ENCODE results near the gene NACAD. TPM values are rescaled to one million over a fixed set of nuclear protein-coding genes. Genes with fewer than 3 reads are reported as not detected.

NACAD gene
- total RNA-seq, 4 donors from 2014 or later: 0.04 to 1.9 (median 0.62) TPM; not detected in 1

DNA sequence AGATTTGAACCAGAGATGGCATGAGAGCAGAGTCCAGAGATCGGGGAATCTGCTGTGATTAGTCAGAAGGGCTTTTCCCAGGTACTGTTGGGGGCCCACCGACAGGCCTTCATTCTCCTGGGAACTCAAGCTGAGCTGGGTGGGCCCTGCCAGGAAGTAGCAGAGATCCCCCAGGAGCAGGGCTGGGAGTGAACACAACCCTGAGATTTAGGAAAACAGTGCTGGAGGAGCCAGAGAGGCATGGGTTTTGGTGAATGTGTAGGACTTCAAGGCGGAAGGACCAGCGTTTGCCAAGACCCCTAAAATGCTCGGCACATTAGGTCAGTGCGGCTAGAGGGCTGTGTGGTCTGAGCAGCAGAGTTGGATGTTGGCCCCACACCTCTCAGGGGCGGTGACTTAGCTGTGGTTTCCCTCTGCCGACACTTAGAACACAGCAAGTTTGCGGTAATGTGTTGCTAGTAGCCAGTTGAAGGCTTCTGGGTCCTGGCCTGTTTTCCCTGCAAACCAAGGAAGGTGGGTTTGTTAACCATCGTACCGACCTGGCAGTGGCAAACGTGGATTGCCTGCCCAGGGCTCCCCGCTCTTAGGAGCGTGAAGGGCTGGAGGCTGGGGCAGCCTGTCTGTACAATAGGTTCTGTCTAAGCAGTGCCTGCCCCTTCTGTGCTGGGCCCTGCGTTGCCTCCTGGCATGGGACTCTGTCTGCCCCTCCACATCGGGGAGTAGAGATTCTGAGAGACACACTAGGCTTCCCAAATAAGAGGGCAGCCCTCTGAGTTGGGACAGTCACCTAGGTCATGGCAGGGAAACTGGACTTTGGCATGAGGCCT lies 14.0 kb downstream of the NACAD start:
- H3K36me3 ChIP-seq: peaks cover 30 to 84% (median 32%) of the 10 kb centered on the region in 3 donors
- no peak for DNase-seq
- 79 to 88% methylated on average over 6 to 7 of the region's 16 CpGs for WGBS, 2 donors
- peaks cover 3 to 20% (median 5%) of the 10 kb centered on the region in 3 donors for H3K4me1 ChIP-seq
- H3K27ac ChIP-seq: no peak overlapping the region
- H3K9me3 ChIP-seq: no peaks in the 10 kb centered on the region
- H3K27me3 ChIP-seq: no peaks in the 10 kb centered on the region
- intact Hi-C loops (cut with DNase I): no loop called here
- no peak overlapping the region for H3K4me3 ChIP-seq
- TF ChIP-seq, protein P1, sequence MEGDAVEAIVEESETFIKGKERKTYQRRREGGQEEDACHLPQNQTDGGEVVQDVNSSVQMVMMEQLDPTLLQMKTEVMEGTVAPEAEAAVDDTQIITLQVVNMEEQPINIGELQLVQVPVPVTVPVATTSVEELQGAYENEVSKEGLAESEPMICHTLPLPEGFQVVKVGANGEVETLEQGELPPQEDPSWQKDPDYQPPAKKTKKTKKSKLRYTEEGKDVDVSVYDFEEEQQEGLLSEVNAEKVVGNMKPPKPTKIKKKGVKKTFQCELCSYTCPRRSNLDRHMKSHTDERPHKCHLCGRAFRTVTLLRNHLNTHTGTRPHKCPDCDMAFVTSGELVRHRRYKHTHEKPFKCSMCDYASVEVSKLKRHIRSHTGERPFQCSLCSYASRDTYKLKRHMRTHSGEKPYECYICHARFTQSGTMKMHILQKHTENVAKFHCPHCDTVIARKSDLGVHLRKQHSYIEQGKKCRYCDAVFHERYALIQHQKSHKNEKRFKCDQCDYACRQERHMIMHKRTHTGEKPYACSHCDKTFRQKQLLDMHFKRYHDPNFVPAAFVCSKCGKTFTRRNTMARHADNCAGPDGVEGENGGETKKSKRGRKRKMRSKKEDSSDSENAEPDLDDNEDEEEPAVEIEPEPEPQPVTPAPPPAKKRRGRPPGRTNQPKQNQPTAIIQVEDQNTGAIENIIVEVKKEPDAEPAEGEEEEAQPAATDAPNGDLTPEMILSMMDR (IDR thresholded peaks at IDR 0.05): no peak
- TF ChIP-seq POLR2A (IDR thresholded peaks at IDR 0.05): no peak

DNA sequence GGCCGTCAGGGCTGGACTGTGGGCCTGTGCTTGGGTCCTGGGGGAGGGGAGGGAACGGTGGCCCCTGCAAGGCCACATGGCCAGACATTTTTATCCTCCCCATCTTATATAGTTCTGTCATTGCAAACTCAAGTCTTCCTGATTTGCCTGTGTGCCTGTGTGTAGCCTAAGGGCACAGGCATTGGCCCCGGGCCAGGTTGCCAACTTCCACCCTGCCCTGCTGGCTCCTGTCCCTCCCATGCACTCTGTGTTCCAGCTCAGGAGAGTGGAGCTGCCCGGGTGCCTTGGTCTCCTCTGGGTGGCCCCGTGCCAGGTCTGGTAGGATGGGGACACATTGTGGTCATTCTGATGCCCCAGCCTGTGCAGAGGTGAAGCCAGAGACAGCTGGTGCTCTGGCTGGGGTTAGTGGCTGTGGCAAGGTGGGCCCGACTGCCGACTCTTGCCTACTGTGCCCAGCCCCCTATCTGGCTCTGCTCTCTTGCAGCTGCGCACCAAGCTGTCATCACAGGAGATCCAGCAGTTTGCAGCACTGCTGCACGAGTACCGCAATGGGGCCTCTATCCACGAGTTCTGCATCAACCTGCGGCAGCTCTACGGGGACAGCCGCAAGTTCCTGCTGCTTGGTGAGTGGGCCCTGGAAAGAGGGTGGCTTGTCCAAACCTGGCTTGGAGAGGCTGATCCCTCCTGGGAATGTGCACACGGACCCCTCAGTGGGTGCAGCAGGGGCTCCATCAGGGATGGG lies 14.8 kb downstream of the NACAD start:
- Histone ChIP-seq H3K9me3 (no peaks in the 10 kb centered on the region), H3K4me1 (peaks cover 3 to 20% (median 5%) of the 10 kb centered on the region in 3 donors), H3K36me3 (peaks cover 32 to 92% (median 37%) of the 10 kb centered on the region in 3 donors), H3K4me3 (no peak overlapping the region), H3K27me3 (no peaks in the 10 kb centered on the region), H3K27ac (no peak overlapping the region)
- TF ChIP-seq POLR2A (IDR thresholded peaks at IDR 0.05): no peak
- TF ChIP-seq, protein P1 (IDR thresholded peaks at IDR 0.05): no peak
- 73 to 77% methylated on average over 6 to 14 of the region's 15 CpGs for WGBS, 2 donors
- intact Hi-C loops (cut with DNase I): no loop called here
- no peak for DNase-seq

DNA sequence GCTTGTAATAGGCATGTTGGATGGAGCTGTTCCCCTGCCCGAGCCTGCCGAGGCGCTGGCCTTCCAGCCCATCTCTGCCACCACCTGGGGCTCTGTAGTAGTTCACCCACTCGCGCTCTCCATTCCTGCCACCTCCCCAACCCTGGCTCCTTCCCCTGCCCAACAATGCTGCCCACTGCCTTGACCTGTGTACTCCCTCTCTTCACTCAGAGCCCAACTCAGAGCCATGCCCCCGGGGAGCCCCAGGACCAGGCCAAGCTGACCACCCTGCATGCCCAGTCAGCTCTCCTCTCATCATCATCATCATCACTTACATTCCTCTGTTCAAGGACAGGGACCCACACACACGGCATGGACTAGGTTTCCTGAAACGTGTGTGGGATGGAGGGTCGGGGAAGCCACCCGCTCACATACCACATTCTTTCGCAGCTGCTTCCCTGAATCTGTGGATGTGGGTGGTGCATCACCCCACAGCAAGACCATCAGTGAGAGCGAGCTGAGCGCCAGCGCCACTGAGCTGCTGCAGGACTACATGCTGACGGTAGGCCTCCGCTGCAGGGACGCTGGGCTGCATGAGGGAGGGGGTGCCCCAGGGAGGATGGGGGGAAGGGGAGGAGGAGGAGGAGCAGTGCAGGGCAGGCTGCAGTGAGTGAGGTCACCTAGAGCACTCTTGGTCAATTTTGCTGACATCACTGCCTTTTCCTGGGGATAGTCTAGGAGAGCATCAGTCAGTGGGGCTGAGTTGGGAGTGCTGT lies 15.6 kb downstream of the NACAD start:
- DNase-seq: no peak
- Histone ChIP-seq H3K27ac (no peak overlapping the region), H3K36me3 (peaks cover 32 to 99% (median 40%) of the 10 kb centered on the region in 3 donors), H3K27me3 (no peaks in the 10 kb centered on the region), H3K9me3 (no peaks in the 10 kb centered on the region), H3K4me1 (peaks cover 3 to 27% (median 5%) of the 10 kb centered on the region in 3 donors), H3K4me3 (no peak overlapping the region)
- WGBS, 2 donors: 69 to 82% methylated on average over 7 to 9 of the region's 17 CpGs
- intact Hi-C loops (cut with DNase I): no loop called here
- TF ChIP-seq POLR2A (IDR thresholded peaks at IDR 0.05): no peak

DNA sequence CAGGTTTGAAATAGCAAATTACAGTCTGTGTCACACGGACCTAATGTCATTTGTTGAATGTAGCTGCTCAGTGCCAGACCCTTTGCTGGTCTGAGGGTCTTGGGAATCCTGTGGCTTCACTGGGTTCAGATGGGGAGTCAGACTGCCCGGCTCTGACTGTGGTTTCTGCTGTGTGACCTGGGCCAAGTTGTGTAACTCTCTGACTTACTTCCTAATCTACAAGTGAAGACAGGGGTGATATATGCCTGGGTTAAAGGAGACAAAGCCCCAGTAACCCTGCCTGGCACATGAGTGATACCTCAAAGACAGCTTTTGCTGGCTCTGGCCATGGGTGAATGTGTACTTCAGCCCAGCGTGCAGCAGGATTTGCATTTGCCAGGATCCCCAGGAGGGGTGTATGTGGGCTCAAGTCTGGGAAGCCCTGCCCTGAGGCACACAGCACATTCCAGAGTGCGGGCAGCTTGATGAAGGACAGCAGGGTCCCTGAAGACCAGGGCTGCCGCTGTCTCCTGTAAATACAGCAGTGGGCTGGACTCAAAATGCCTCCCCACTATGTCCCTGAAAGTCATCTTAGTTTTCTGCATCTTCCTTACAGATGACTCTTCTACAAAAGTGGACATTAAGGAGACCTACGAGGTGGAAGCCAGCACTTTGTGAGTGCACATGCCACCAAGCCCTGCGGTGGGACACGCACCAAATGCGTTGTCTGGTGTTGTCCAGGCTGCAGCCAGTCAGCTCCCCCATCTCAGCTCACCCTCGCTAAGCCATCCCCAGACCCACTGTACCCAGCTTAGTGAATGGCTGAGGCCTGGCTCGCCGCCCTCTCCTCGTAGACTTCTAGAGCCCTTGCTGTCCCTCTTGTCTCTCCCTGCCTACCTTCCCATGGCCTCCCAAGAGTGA lies 16.4 kb downstream of the NACAD start:
- DNase-seq: no peak
- Histone ChIP-seq H3K27me3 (no peaks in the 10 kb centered on the region), H3K4me1 (peaks cover 3 to 36% (median 5%) of the 10 kb centered on the region in 3 donors), H3K36me3 (peaks cover 32 to 100% (median 42%) of the 10 kb centered on the region in 3 donors), H3K4me3 (no peak overlapping the region), H3K27ac (no peak overlapping the region), H3K9me3 (no peaks in the 10 kb centered on the region)
- intact Hi-C loops (cut with DNase I): no loop called here
- 60 to 68% methylated on average over 8 to 12 of the region's 13 CpGs for WGBS, 2 donors
- TF ChIP-seq, protein P1 (IDR thresholded peaks at IDR 0.05): no peak
- no peak for TF ChIP-seq POLR2A (IDR thresholded peaks at IDR 0.05)

DNA sequence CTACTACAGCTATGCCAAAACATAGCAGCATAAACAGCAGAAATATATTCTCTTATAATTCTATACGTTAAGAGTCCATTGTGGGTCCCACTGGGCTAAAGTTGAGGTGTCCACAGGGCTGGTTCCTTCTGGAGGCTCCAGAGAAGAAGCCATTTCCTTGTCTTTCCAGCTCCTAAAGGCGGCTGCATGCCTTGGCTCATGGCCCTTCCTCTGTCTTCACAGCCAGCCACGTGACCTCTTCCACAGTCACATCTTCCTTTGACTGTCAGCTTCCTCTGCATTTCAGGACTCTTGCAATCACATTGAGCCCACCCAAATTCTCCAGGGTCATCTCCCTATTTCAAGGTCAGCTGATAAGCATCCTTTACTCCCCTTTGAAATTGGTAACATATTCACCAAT lies 17.2 kb downstream of the NACAD start:
- peaks cover 3 to 36% (median 5%) of the 10 kb centered on the region in 3 donors for H3K4me1 ChIP-seq
- H3K27ac ChIP-seq: no peak overlapping the region
- no peak overlapping the region for H3K4me3 ChIP-seq
- intact Hi-C loops (cut with DNase I): no loop called here
- no peak for DNase-seq
- H3K9me3 ChIP-seq: no peaks in the 10 kb centered on the region
- H3K27me3 ChIP-seq: no peaks in the 10 kb centered on the region
- no peak for TF ChIP-seq POLR2A (IDR thresholded peaks at IDR 0.05)
- TF ChIP-seq, protein P1 (IDR thresholded peaks at IDR 0.05): no peak
- WGBS, 2 donors: 51 to 64% methylated on average over 3 of the region's 3 CpGs
- peaks cover 27 to 100% (median 37%) of the 10 kb centered on the region in 3 donors for H3K36me3 ChIP-seq
